Lower leg skin (tissue), 4 donors: ENCODE measurements around the gene DLG2. TPM values are rescaled to one million over a fixed set of nuclear protein-coding genes. Genes with fewer than 3 reads are reported as not detected.

Experiments used
- DNase-seq, 2 donors: peaks; one replicate each; pipeline ENCODE4 v3.0.0-alpha.2; 2019; ENCODE audit warnings: low spot score in 2 of 2
- H3K4me3 ChIP-seq: fragments of 200-600 bp; sonication (generic); 2 replicates; pipeline ENCODE4 v1.5.1; 2017; ENCODE audit warnings: mild to moderate bottlenecking, low read depth; ENCODE audit not compliant: poor library complexity, severe bottlenecking
- CTCF ChIP-seq, 3 donors: fragments of 450-650 bp; IDR thresholded peaks; one replicate each; pipeline ENCODE4 v1.5.1; 2016; ENCODE audit warnings: antibody characterized with exemption in 3 of 3, mild to moderate bottlenecking in 3 of 3, moderate library complexity in 2 of 3
- POLR2A ChIP-seq, 2 donors: fragments of 450-650 bp; IDR thresholded peaks; one replicate each; pipeline ENCODE4 v1.6.1; 2016 to 2017; ENCODE audit warnings: antibody characterized with exemption in 2 of 2, mild to moderate bottlenecking in 1 of 2, moderate library complexity in 1 of 2
- WGBS, 2 donors: methylation state at CpG; one replicate each; pipeline ENCODE4 v1.1.5; 2018; 5-methylcytosine and 5-hydroxymethylcytosine counted together
- intact Hi-C: fragments of 100-400 bp; cut with DNase I; formaldehyde crosslinking; loops from one replicate; pipeline ENCODE4 v1.15.0; 2023; ENCODE audit warnings: low total_unique reads
- total RNA-seq, 4 donors: library from RNA; depleted of rRNA; stranded (reverse); fragments of >200 nt; gene quantifications; one replicate each; pipeline ENCODE4 v1.1.0, GENCODE V29; 2016

Gene DLG2
- total RNA-seq, 4 donors from 2014 or later = 37.6 to 68.3 (median 46.0) TPM

GRCh38 chr11:84894666-84895065 is 732.5 kb downstream of the DLG2 start:
- intact Hi-C loops = no loop called here
- no peak for TF ChIP-seq POLR2A (IDR thresholded peaks at IDR 0.05)
- TF ChIP-seq CTCF (IDR thresholded peaks at IDR 0.05) = no peak
- WGBS, 2 donors = 89 to 90% methylated on average over 2 of the region's 2 CpGs
- DNase-seq = no peak
- no peak overlapping the region for H3K4me3 ChIP-seq

GRCh38 chr11:84890676-84891075 is 736.5 kb downstream of the DLG2 start:
- H3K4me3 ChIP-seq = no peak overlapping the region
- intact Hi-C loops = no loop called here
- TF ChIP-seq POLR2A (IDR thresholded peaks at IDR 0.05) (no peak), CTCF (IDR thresholded peaks at IDR 0.05) (no peak)
- no peak for DNase-seq
- 57 to 60% methylated on average over 3 of the region's 3 CpGs for WGBS, 2 donors

- WGBS, 2 donors = 63 to 89% methylated on average over 3 of the region's 3 CpGs
- TF ChIP-seq POLR2A (IDR thresholded peaks at IDR 0.05) (no peak), CTCF (IDR thresholded peaks at IDR 0.05) (no peak)
Measured at GRCh38 chr11:84889556-84889955, 737.6 kb downstream of the DLG2 start.

DNA sequence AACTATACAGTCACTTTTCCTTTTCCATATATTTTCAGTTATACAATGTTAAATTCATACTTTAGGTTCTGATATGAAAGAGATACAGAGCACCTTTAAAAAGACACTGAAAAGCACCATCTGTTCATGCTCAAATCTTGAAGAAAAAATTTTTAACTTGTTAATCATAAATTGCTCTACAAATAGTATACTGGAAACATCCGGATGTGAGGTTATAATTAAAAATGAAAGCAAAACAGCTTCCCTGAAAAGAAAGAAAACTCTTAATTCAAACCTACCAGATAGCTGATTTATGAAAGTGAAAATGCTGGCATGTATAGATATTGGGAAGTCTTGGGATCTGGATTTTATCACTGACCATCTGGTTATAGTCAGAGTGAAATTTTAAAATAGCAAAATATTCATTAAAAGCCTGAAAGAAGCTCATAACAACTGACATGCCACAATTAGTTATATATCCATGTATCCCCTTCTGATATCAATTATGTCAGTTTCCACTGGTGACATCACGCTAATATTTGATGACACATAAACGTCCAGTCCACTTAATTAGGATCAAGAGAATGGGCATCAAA is 740.0 kb downstream of the DLG2 start:
- intact Hi-C loops = no loop called here
- TF ChIP-seq CTCF (IDR thresholded peaks at IDR 0.05) = no peak
- no peak for TF ChIP-seq POLR2A (IDR thresholded peaks at IDR 0.05)
- WGBS, 2 donors = 42 to 55% methylated on average over 3 of the region's 3 CpGs
- no peak for DNase-seq
- H3K4me3 ChIP-seq = no peak overlapping the region

More at GRCh38 chr11:84889556-84889955, 737.6 kb downstream of the DLG2 start:
- no peak for DNase-seq
- intact Hi-C loops = no loop called here
- no peak overlapping the region for H3K4me3 ChIP-seq

DNA sequence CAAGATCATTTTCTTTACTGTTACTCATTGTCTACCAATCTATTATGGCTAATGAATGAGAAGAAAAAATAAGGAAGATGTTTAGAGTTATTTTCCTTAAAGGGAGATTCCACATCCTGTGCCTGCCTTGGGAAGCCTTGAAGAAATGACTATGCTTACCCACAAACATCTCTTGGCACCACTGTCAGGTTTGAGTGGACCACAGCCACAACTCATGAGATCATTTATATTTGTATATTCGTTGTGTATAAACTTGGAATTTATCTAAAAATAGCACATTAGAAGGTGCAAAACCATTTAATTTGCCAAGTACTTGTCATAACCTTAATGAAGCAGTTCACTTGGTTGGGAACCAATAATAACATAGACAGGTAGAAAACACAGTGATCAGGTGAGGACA is 740.8 kb downstream of the DLG2 start:
- 0 to 11% methylated on average over 1 of the region's 1 CpG for WGBS, 2 donors
- DNase-seq = no peak
- no peak overlapping the region for H3K4me3 ChIP-seq
- no peak for TF ChIP-seq POLR2A (IDR thresholded peaks at IDR 0.05)
- no peak for TF ChIP-seq CTCF (IDR thresholded peaks at IDR 0.05)
- intact Hi-C loops = no loop called here

- intact Hi-C loops = no loop called here
- 92 to 99% methylated on average over 2 of the region's 2 CpGs for WGBS, 2 donors
- no peak for TF ChIP-seq CTCF (IDR thresholded peaks at IDR 0.05)
- no peak for TF ChIP-seq POLR2A (IDR thresholded peaks at IDR 0.05)
- no peak for DNase-seq
- H3K4me3 ChIP-seq = no peak overlapping the region
Measured at GRCh38 chr11:84884836-84885235, 742.3 kb downstream of the DLG2 start.
